Left colon (tissue), 2 donors: ENCODE data around the gene ZC3H4. TPM values are rescaled to one million over a fixed set of nuclear protein-coding genes. Genes with fewer than 3 reads are reported as not detected.

Experiments used
- ATAC-seq: fragments of 200-7000 bp; cut with Tn5 transposase; one replicate; pipeline ENCODE4 v1.9.1; 2020; ENCODE audit warnings: mild to moderate bottlenecking, moderate library complexity
- DNase-seq, 2 donors: peaks; one replicate each; pipeline ENCODE4 v3.0.0-alpha.2; 2020
- intact Hi-C, 2 donors: fragments of 100-400 bp; cut with DNase I in 1 of 2; cut with micrococcal nuclease in 1 of 2; formaldehyde crosslinking; loops; one replicate each; pipeline versions ENCODE4 v1.11.2 to v1.14.0; 2022; cut with DNase I, micrococcal nuclease
- long read RNA-seq: library from polyadenylated mRNA; unstranded; transcript quantifications from one replicate; pipeline ENCODE4 v2.0.0, GENCODE V29; 2021
- total RNA-seq, 2 donors: library from RNA; stranded (reverse); fragmentation: NEBNext Ultra II Directional; extraction: Animal tissue kit (Norgen Biotek cat#: 25700); gene quantifications; one replicate each; pipeline ENCODE4 v1.2.1, GENCODE V29; 2021
- donor health status: DM: no; HTN: no; CAD: no.
- donor health status: DM: yes; HTN: yes; CAD: no.

ZC3H4 gene
- 10 to 100 TPM; 45.8 to 47.0 TPM for total RNA-seq
- long read RNA-seq, partial matches to known transcripts = 0 of 21 reads
- long read RNA-seq, other reads (novel, unspliced or antisense) = 20 of 21 reads

DNA sequence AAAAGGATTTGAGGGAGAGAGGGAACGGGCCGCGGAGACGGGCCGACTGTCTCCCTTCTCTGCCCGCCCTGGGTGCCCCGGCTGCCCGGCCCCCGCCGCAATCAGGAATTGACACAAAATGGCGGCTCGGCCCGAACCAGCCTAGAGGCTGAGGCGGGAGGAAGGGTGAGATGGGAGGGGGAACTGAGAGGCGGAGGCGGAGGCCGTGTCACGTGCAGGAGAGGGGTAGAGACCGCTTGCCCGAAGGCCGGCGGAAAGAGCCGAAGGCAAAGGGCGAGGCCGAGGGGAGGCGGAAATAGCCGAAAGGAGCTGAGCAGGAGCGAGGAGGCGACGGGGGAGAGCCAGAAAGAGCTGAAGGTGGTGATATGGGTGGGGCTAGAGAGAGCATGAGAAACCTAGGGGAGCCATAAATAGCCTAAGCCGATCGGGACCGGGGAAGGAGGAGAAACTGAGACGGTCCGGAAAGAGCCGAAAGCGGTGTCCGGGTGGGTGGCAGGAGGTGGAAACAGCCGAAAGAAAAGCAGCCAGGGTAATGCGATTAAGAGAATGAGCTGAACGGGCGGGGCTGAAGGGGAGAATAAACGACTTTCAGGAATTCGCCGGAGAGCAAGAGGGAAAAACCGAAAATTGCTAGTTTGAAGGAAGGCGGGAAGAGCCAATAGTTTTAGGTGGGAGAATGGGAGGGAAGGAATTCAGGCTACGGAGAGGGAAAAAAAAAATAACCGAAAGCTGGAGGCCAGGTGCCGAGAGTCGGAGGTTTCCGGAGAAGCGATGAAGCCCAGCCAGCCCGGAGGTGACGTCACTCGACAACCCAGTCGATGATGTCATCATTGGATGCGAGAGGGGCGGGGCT lies at the start of gene ZC3H4:
TSS of gene ZC3H4 (minus strand) at position 780 of the 853 bp plus-strand sequence. CDS start 1,192 bp downstream, outside the sequence.
- peak; percentile 97 to 99 for DNase-seq
- intact Hi-C loops = no loop called here
- peak; percentile 84 for ATAC-seq

GRCh38 chr19:47161876-47162489 lies 48.4 kb upstream of the ZC3H4 start:
- intact Hi-C loops = no loop called here
- DNase-seq = no peak
- no peak for ATAC-seq

DNA sequence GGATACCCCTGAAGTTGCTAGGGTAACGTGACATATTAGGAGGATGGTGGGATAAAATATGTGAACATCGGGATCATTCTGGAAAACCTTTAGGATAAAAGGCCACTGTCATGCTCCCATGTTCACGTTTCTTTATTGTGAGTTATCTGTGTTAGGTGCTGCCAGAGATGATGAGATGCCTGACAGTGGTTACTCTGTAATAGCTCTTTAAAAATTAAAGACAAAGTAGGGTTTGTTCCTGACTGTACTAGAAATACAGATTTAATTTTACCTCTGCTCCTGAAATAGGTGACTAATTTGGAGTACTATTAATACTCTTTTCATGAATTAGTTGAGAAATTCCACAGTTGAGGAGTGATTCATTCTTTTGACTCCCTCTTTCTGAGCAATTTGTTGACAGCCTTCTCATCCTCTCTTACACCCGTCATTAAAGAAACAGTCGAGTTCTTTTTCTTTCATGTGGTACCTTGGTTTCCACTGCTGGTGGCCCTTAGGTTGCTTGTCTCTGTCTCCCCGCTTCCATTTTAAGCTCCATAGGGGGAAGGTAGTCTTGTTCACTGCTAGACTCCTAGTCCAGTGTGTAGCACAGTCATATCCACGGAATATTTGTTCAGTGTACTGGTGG lies 45.4 kb upstream of the ZC3H4 start:
- DNase-seq = no peak
- intact Hi-C loops = no loop called here
- ATAC-seq = no peak

- ATAC-seq (peak; percentile 23), DNase-seq (no peak)
- intact Hi-C loops = no loop called here
Measured at GRCh38 chr19:47158367-47158791, 44.8 kb upstream of the ZC3H4 start.

- ATAC-seq = peak; percentile 82
- DNase-seq = peak; percentile 60 to 69
- intact Hi-C loops = no loop called here
Measured at GRCh38 chr19:47157431-47158321, 44.1 kb upstream of the ZC3H4 start.

- ATAC-seq (peak; percentile 5), DNase-seq (no peak)
- intact Hi-C loops = no loop called here
Measured at GRCh38 chr19:47156861-47157430, 43.4 kb upstream of the ZC3H4 start.

DNA sequence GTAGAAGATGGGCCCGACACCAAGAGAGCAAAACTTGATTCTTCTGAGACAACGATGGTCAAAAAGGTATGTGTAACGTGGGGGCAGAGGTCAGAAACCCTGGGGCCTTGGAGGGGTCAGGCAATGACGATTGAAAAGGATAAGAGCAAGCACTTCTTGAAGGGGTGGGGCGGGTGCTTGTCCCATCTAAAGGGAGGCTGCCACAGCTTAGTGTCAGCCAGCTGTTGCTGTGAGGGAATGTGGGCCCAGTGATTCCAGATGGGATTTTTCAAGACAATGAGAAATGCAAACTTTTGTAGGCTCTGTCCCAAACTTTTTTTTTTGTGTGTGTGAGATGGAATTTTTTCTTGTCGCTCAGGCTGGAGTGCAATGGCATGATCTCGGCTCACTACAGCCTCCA lies 41.6 kb upstream of the ZC3H4 start:
- peak in 1 of 2 donors; percentile 33 for DNase-seq

GRCh38 chr19:47153266-47153665 lies 39.7 kb upstream of the ZC3H4 start:
- no peak for ATAC-seq
- DNase-seq = no peak
- intact Hi-C loops = loop anchor here in 1 of 2 donors (5.0 kb wide), 1 partner anchor 94 kb away; no protein-coding TSS in a partner anchor

More for the DNA sequence above, 41.6 kb upstream of the ZC3H4 start:
- ATAC-seq = no peak
- intact Hi-C loops = no loop called here

GRCh38 chr19:47152632-47153031 lies 39.1 kb upstream of the ZC3H4 start:
- no peak for DNase-seq

GRCh38 chr19:47152205-47152604 lies 38.6 kb upstream of the ZC3H4 start:
- DNase-seq (no peak), ATAC-seq (peak; percentile 60)
- intact Hi-C loops = loop anchor here in 1 of 2 donors (5.0 kb wide), 1 partner anchor 95 kb away; no protein-coding TSS in a partner anchor

More at GRCh38 chr19:47152632-47153031, 39.1 kb upstream of the ZC3H4 start:
- intact Hi-C loops = loop anchor here in 1 of 2 donors (5.0 kb wide), 1 partner anchor 95 kb away; no protein-coding TSS in a partner anchor
- peak; percentile 57 for ATAC-seq

DNA sequence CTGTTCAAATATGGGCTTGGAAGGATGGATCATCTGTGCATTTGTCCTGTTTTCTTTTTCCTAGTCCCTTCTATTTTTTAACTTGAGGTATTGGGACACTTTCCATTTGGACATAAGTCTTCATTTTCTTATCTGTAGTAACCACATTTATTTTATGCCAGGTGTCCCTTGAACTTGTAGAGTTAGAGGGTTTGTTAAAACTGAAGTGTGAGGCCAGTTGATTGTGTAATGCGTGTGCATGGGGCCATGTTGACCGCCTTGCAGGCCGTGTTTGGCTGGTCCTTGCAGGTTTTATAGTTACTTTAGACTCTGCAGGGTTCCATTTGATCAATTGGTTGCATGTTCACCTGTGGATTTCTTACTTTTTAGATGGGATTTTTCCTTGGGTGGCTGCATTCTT lies 38.1 kb upstream of the ZC3H4 start:
- intact Hi-C loops = loop anchor here in 1 of 2 donors (5.0 kb wide), 1 partner anchor 96 kb away; no protein-coding TSS in a partner anchor
- ATAC-seq (no peak), DNase-seq (no peak)

DNA sequence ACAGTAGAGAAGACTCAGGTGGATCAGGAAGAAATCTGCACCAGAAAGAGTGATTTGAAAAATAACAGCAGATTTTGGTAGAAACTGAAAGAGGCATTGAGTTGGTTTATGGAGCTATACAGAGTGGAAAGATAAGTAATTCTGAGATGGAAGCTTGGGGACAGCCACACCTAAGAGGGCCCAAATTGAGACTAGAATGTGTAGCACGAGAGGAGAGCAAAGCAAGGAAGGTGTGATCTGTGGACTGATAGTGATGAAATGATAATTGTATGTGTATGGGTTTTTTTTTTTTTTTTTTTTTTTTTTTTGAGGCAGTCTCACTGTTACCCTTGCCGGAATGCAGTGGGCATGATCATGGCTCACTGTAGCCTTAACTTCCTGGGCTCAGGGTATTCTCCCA lies 33.3 kb upstream of the ZC3H4 start:
- ATAC-seq (no peak), DNase-seq (no peak)
- intact Hi-C loops = loop anchor here in 1 of 2 donors (10.0 kb wide), 1 partner anchor 98 kb away; no protein-coding TSS in a partner anchor

GRCh38 chr19:47145639-47146486 lies 32.3 kb upstream of the ZC3H4 start:
- intact Hi-C loops = loop anchor here in 1 of 2 donors (10.0 kb wide), 1 partner anchor 99 kb away; no protein-coding TSS in a partner anchor
- ATAC-seq (no peak), DNase-seq (no peak)

GRCh38 chr19:47144630-47145029 lies 31.1 kb upstream of the ZC3H4 start:
- ATAC-seq (no peak), DNase-seq (no peak)
- intact Hi-C loops = loop anchor here in 1 of 2 donors (10.0 kb wide), 1 partner anchor 100 kb away; no protein-coding TSS in a partner anchor

GRCh38 chr19:47143322-47144073 lies 29.9 kb upstream of the ZC3H4 start:
- ATAC-seq (no peak), DNase-seq (peak in 1 of 2 donors; percentile 47)
- intact Hi-C loops = loop anchor here in 1 of 2 donors (10.0 kb wide), 1 partner anchor 101 kb away; no protein-coding TSS in a partner anchor

- intact Hi-C loops = loop anchor here in 1 of 2 donors (10.0 kb wide), 1 partner anchor 102 kb away; no protein-coding TSS in a partner anchor
- ATAC-seq = no peak
- DNase-seq = no peak
Measured at GRCh38 chr19:47142779-47143178, 29.2 kb upstream of the ZC3H4 start.
